ENCODE measurements around the gene PRKN.

DNA sequence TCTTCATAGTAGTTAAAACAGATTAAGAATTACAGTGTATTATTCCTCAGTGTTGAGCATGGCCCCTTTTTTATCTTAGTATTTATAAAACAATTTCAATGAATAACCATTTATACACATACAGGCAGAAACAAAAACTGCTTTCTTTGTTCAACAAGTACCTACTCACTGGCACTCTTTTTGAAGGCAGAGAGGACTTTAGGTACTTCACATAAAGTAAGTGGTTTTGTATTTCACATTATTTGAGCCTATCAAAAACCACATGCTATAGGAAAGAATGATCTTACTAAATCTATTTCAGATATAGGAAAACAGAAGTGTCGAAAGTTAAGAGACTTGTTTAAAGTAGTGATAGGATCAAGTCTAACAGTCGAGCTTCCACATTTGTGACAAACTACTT, 73.8 kb downstream of the PRKN start:
- TF ChIP-seq CTCF (IDR thresholded peaks at IDR 0.05; ENCODE audit: insufficient read depth, low read length) (no peak), GABPA (IDR thresholded peaks at IDR 0.05; ENCODE audit: low read depth) (no peak)
